Measurements from ENCODE around the gene PARP1. TPM values are rescaled to one million over a fixed set of nuclear protein-coding genes. Genes with fewer than 3 reads are reported as not detected.

The PARP1 gene
- total and polyA plus RNA-seq, 7 donors = 16.4 to 168 (median 107) TPM

DNA sequence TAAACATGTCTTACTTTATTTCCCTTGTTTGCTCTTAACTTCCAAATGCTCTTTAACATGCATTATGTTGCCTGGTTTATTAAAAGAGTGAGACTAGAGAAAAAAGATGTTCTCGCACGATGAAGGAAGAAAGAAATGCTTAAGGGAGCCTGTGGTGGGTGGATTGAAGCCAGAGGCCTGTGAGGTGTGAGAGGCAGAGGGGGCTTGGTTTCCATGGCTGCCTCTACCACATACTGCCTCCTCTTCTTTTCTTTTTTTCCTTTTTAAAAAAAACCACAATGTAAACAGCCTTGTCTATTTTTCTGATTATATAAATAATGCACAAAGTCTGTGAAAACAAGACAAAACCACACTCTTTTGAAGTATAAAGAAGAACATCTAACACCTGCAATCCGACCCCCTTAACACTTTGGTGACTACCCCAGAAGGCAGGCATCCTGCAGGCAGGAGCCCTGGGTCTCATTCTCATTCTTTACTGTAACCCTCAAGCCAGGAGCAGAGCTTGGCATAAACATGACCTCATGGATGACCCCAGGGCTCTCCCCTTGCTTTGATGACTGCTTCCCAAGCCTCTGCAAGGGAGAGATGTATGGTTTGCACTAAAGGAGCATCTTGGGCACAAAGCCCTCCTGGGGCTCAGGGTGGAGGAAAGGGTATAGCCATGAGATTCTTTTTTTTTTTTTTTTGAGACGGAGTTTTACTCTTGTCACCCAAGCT, 10.1 kb upstream of the PARP1 start:
- no peaks in the 10 kb centered on the region for H3K4me1 ChIP-seq
- TF ChIP-seq POLR2A (IDR thresholded peaks at IDR 0.05) = no peak
- TF ChIP-seq EP300 (IDR thresholded peaks at IDR 0.05) = no peak
- TF ChIP-seq, protein P1, sequence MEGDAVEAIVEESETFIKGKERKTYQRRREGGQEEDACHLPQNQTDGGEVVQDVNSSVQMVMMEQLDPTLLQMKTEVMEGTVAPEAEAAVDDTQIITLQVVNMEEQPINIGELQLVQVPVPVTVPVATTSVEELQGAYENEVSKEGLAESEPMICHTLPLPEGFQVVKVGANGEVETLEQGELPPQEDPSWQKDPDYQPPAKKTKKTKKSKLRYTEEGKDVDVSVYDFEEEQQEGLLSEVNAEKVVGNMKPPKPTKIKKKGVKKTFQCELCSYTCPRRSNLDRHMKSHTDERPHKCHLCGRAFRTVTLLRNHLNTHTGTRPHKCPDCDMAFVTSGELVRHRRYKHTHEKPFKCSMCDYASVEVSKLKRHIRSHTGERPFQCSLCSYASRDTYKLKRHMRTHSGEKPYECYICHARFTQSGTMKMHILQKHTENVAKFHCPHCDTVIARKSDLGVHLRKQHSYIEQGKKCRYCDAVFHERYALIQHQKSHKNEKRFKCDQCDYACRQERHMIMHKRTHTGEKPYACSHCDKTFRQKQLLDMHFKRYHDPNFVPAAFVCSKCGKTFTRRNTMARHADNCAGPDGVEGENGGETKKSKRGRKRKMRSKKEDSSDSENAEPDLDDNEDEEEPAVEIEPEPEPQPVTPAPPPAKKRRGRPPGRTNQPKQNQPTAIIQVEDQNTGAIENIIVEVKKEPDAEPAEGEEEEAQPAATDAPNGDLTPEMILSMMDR (IDR thresholded peaks at IDR 0.05) = no peak
- no peak for TF ChIP-seq POLR2AphosphoS5 (IDR thresholded peaks at IDR 0.05)
- no peaks in the 10 kb centered on the region for H3K9me3 ChIP-seq
- no peak for DNase-seq
- 68 to 83% methylated on average over 4 of the region's 4 CpGs for WGBS, 2 donors
- intact Hi-C loops (cut with DNase I) = no loop called here
- no peaks in the 10 kb centered on the region for H3K36me3 ChIP-seq
- no peaks in the 10 kb centered on the region for H3K27me3 ChIP-seq
- no peak overlapping the region for H3K4me3 ChIP-seq
- H3K27ac ChIP-seq = no peak overlapping the region

DNA sequence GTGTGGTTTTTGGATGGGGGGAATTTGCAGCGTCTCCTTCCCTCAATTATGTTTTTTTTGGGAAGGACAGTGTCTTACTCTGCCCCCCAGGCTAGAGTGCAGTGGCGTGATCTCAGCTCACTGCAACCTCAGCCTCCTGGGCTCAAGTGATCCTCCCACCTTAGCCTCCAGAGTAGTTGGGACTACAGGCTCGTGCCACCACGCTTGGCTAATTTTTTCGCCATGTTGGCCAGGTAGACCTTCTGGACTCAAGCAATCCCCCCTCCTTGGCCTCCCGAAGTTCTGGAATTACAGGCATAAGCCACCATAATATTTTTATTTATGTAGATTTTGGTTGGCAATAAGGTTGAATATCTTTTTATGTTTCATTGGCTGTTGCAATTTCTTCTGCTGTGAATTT, 9.5 kb upstream of the PARP1 start:
- no peak overlapping the region for H3K4me3 ChIP-seq
- H3K36me3 ChIP-seq = no peaks in the 10 kb centered on the region
- intact Hi-C loops (cut with DNase I) = no loop called here
- no peaks in the 10 kb centered on the region for H3K9me3 ChIP-seq
- no peak overlapping the region for H3K27ac ChIP-seq
- H3K4me1 ChIP-seq = no peaks in the 10 kb centered on the region
- no peaks in the 10 kb centered on the region for H3K27me3 ChIP-seq
- DNase-seq = no peak
- TF ChIP-seq, protein P1 (IDR thresholded peaks at IDR 0.05) = no peak
- no peak for TF ChIP-seq POLR2A (IDR thresholded peaks at IDR 0.05)
- 79 to 86% methylated on average over 6 of the region's 6 CpGs for WGBS, 2 donors

DNA sequence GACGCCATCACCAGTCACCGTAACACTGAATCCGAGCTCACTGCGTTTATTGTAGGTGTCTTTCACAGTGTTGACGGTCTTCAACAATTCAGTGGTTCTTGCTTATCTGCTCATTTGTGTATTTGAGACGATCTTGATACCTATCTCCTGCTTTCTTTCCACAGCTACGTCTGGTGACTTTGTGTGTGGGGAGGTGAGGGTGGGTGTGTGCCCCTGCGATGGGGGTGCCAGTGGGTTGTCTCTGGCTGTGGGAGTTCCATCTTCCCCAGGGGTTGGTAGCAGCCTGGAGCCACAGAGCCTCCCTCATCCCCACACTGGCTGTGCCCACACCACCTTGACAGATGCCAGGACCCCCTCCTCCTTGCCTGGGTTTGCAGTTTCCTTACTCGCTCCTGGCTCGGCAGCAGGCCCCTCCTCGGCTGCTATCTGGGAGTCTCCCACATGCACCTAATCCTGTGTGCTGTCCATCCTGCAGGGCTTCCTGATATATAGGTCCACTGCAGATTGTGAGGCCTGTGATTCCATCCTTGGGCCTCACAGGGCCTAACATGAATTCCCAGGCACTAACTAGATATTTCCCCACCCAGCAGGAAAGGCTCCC, 6.3 kb upstream of the PARP1 start:
- H3K36me3 ChIP-seq = no peaks in the 10 kb centered on the region
- H3K27ac ChIP-seq = no peak overlapping the region
- H3K9me3 ChIP-seq = no peaks in the 10 kb centered on the region
- WGBS, 2 donors = 80 to 89% methylated on average over 11 of the region's 11 CpGs
- TF ChIP-seq POLR2AphosphoS5 (IDR thresholded peaks at IDR 0.05) = no peak
- TF ChIP-seq, protein P1 (IDR thresholded peaks at IDR 0.05) = no peak
- TF ChIP-seq POLR2A (IDR thresholded peaks at IDR 0.05) = no peak
- no peak for TF ChIP-seq EP300 (IDR thresholded peaks at IDR 0.05)
- H3K27me3 ChIP-seq = no peaks in the 10 kb centered on the region
- intact Hi-C loops (cut with DNase I) = no loop called here
- no peak overlapping the region for H3K4me3 ChIP-seq
- no peak for DNase-seq
- H3K4me1 ChIP-seq = no peaks in the 10 kb centered on the region

DNA sequence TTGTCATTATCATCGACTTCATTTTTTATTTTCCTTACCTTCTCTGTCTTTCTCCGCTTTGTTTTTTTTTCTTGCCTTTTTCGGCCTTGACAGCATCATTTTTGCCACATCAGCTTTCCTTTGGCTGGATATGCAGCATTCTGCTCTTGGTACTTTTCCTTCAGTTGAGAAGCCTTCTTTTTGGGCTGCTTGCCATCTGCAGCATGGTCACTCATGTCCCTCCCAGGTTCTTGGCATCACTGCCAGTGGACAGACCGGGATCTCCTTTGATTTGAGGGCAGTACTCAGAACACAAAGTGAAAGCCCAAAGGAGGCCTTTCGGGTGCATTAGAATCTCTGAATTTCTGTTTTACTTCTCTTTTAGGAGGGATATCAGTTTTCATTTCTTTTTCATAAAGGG, 3.7 kb upstream of the PARP1 start:
- Histone ChIP-seq H3K27ac (no peak overlapping the region), H3K9me3 (no peaks in the 10 kb centered on the region), H3K4me3 (no peak overlapping the region), H3K36me3 (no peaks in the 10 kb centered on the region), H3K4me1 (peaks cover 0 to 6% (median 5%) of the 10 kb centered on the region in 4 donors), H3K27me3 (no peaks in the 10 kb centered on the region)
- TF ChIP-seq POLR2AphosphoS5 (IDR thresholded peaks at IDR 0.05) = no peak
- TF ChIP-seq POLR2A (IDR thresholded peaks at IDR 0.05) = no peak
- no peak for TF ChIP-seq EP300 (IDR thresholded peaks at IDR 0.05)
- 82 to 85% methylated on average over 5 of the region's 5 CpGs for WGBS, 2 donors
- intact Hi-C loops (cut with DNase I) = no loop called here
- no peak for DNase-seq

DNA sequence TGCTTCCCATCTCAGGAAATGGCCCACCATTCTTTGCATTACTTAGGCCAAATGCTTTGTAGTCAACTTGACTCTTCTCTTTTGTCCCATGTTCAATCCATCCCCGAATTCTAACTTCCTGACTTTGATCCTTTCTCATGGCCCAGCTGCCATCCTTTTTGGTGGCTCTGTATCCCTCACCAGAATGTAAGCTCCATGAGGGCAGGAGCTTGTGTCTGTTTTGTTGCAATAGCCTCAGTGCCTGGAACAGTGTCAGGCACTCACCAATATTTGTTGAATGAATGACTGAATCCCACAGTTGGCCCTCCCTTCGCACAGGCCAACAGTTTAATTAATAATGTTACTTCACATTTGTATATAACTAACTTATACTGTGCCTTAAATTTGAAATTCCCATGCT, 3.1 kb upstream of the PARP1 start:
- intact Hi-C loops (cut with DNase I) = no loop called here
- Histone ChIP-seq H3K9me3 (no peaks in the 10 kb centered on the region), H3K27me3 (no peaks in the 10 kb centered on the region), H3K4me1 (peaks cover 0 to 13% (median 12%) of the 10 kb centered on the region in 4 donors), H3K4me3 (no peak overlapping the region), H3K27ac (no peak overlapping the region), H3K36me3 (no peaks in the 10 kb centered on the region)
- no peak for DNase-seq
- TF ChIP-seq, protein P1 (IDR thresholded peaks at IDR 0.05) = no peak
- TF ChIP-seq POLR2AphosphoS5 (IDR thresholded peaks at IDR 0.05) (no peak), EP300 (IDR thresholded peaks at IDR 0.05) (no peak), POLR2A (IDR thresholded peaks at IDR 0.05) (no peak)
- 92 to 97% methylated on average over 2 of the region's 2 CpGs for WGBS, 2 donors

Data from sigmoid colon (tissue), 7 donors.